Kidney capillary endothelial cell (primary cell): Measurements from ENCODE around the gene ST3GAL6.
A peak's percentile ranks its signal among the peaks of the same experiment; 100 is the strongest.

Source experiments
- DNase-seq: peaks from one replicate; pipeline ENCODE4 v3.0.0-alpha.2; 2018; ENCODE audit warnings: low spot score

The ST3GAL6 gene

GRCh38 chr3:98763076-98763475 is at the start of gene ST3GAL6:
ST3GAL6 (plus strand) TSS chr3:98763340; CDS start chr3:98768441, 5,101 bp downstream.
- peak; percentile 57 for DNase-seq

GRCh38 chr3:98713984-98714383 is 49.2 kb upstream of the ST3GAL6 start:
- DNase-seq = no peak

- DNase-seq = no peak
Observed at GRCh38 chr3:98717584-98717983, 45.6 kb upstream of the ST3GAL6 start.

GRCh38 chr3:98718730-98719129 is 44.4 kb upstream of the ST3GAL6 start:
- no peak for DNase-seq

- no peak for DNase-seq
Observed at GRCh38 chr3:98721776-98722175, 41.4 kb upstream of the ST3GAL6 start.

GRCh38 chr3:98722389-98722788 is 40.8 kb upstream of the ST3GAL6 start:
- DNase-seq = no peak

- no peak for DNase-seq
Observed at GRCh38 chr3:98725352-98725751, 37.8 kb upstream of the ST3GAL6 start.

- no peak for DNase-seq
Observed at GRCh38 chr3:98726084-98726483, 37.1 kb upstream of the ST3GAL6 start.

- no peak for DNase-seq
Observed at GRCh38 chr3:98727638-98728037, 35.5 kb upstream of the ST3GAL6 start.

GRCh38 chr3:98728672-98729071 is 34.5 kb upstream of the ST3GAL6 start:
- DNase-seq = no peak

GRCh38 chr3:98730338-98730737 is 32.8 kb upstream of the ST3GAL6 start:
- DNase-seq = peak; percentile 97

GRCh38 chr3:98730886-98731537 is 32.1 kb upstream of the ST3GAL6 start:
- no peak for DNase-seq

GRCh38 chr3:98731720-98732285 is 31.3 kb upstream of the ST3GAL6 start:
- peak; percentile 52 for DNase-seq

- DNase-seq = peak; percentile 46
Observed at GRCh38 chr3:98732286-98733052, 30.7 kb upstream of the ST3GAL6 start.

- DNase-seq = no peak
Observed at GRCh38 chr3:98733053-98733811, 29.9 kb upstream of the ST3GAL6 start.

- DNase-seq = no peak
Observed at GRCh38 chr3:98733812-98734281, 29.3 kb upstream of the ST3GAL6 start.

- no peak for DNase-seq
Observed at GRCh38 chr3:98734306-98734705, 28.8 kb upstream of the ST3GAL6 start.

- DNase-seq = peak; percentile 50
Observed at GRCh38 chr3:98734735-98735134, 28.4 kb upstream of the ST3GAL6 start.

- no peak for DNase-seq
Observed at GRCh38 chr3:98735296-98735695, 27.8 kb upstream of the ST3GAL6 start.

- DNase-seq = peak; percentile 40
Observed at GRCh38 chr3:98735761-98736269, 27.3 kb upstream of the ST3GAL6 start.

- no peak for DNase-seq
Observed at GRCh38 chr3:98737301-98737700, 25.8 kb upstream of the ST3GAL6 start.

GRCh38 chr3:98739266-98739665 is 23.9 kb upstream of the ST3GAL6 start:
- no peak for DNase-seq
